ENCODE measurements around the gene PHKG1. TPM values are rescaled to one million over a fixed set of nuclear protein-coding genes. Genes with fewer than 3 reads are reported as not detected.

PHKG1 gene
- total and polyA plus RNA-seq, 2 of the 4 experiments (the other 2 are of a cell fraction) = 0.62 to 0.72 TPM

DNA sequence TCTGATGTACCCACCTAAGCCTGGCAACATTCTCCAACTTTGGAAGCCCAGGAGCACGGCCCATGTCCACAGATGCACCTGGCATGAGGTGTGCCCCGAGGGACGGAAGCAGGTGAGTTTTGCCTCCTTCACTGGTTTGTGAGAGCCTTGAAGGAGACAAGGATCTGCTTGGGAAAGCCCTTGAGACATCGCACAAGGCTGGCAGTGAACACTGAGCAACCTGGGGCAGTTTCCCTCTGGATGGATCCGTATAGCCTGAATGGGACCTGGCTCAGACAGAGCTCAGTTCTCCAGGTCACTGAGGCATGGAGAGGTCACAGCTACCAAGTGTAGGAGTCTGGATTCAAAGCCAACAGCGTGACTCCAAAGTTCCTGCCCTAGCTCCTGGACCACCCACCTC, 32.2 kb upstream of the PHKG1 start:
- no peak for TF ChIP-seq POLR2A (IDR thresholded peaks at IDR 0.05; ENCODE audit: low read depth, low read length)
- TF ChIP-seq NFE2L2 (IDR thresholded peaks at IDR 0.05; ENCODE audit: low read depth, low read length) = no peak
- TF ChIP-seq RAD21 (IDR thresholded peaks at IDR 0.05; ENCODE audit: low read length) = no peak
- TF ChIP-seq FOS (IDR thresholded peaks at IDR 0.05; ENCODE audit: low read depth, low read length) = no peak
- no peak for TF ChIP-seq SMC3 (IDR thresholded peaks at IDR 0.05; ENCODE audit: low read depth, low read length)
- no peak for TF ChIP-seq RFX5 (IDR thresholded peaks at IDR 0.05; ENCODE audit: low read depth, low read length)
- TF ChIP-seq MXI1 (IDR thresholded peaks at IDR 0.05; ENCODE audit: borderline replicate concordance, low read depth, low read length) = no peak
- no peak for TF ChIP-seq MAZ (IDR thresholded peaks at IDR 0.05; ENCODE audit: borderline replicate concordance, low read depth, low read length)
- TF ChIP-seq RCOR1 (IDR thresholded peaks at IDR 0.05; ENCODE audit: insufficient replicate concordance, low read length) = no peak
- TF ChIP-seq, protein P1, sequence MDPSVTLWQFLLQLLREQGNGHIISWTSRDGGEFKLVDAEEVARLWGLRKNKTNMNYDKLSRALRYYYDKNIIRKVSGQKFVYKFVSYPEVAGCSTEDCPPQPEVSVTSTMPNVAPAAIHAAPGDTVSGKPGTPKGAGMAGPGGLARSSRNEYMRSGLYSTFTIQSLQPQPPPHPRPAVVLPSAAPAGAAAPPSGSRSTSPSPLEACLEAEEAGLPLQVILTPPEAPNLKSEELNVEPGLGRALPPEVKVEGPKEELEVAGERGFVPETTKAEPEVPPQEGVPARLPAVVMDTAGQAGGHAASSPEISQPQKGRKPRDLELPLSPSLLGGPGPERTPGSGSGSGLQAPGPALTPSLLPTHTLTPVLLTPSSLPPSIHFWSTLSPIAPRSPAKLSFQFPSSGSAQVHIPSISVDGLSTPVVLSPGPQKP (IDR thresholded peaks at IDR 0.05; ENCODE audit: borderline replicate concordance, low read depth, low read length) = no peak
- no peak for TF ChIP-seq CTCF (conservative IDR thresholded peaks at IDR 0.05; ENCODE audit: low read depth, low read length)
- no peak for TF ChIP-seq CHD1 (IDR thresholded peaks at IDR 0.05; ENCODE audit: low read depth, low read length)
- no peak for TF ChIP-seq MAFK (IDR thresholded peaks at IDR 0.05; ENCODE audit: low read depth, low read length)
- ATAC-seq (ENCODE audit: low read depth) = no peak
- dilution Hi-C loops (cut with HindIII; ENCODE audit: low sequenced_read_pairs, unreplicated experiment) = no loop called here

More for the DNA sequence above, 32.2 kb upstream of the PHKG1 start:
- Histone ChIP-seq H4K91ac (ENCODE audit: insufficient read depth, low read depth, low read length) (no peak overlapping the region), H2BK120ac (ENCODE audit: low read depth, low read length) (no peak overlapping the region), H3K27me3 (ENCODE audit: control insufficient read depth, insufficient read depth, low read length) (no peaks in the 10 kb centered on the region), H3K14ac (replicated peaks; ENCODE audit: low read depth, low read length) (no peak overlapping the region), H3K4me1 (ENCODE audit: control insufficient read depth, insufficient read depth, low read length) (no peaks in the 10 kb centered on the region), H3K4ac (ENCODE audit: low read depth, low read length) (no peak overlapping the region), H2BK15ac (ENCODE audit: low read depth, low read length) (no peak overlapping the region), H3K23ac (ENCODE audit: low read depth, low read length) (no peak overlapping the region), H4K8ac (ENCODE audit: low read depth in 2 of 2, low read length in 2 of 2) (no peak overlapping the region), H2AK9ac (replicated peaks; ENCODE audit: low read depth, low read length, poor library complexity) (no peak overlapping the region), H3K9ac (ENCODE audit: low read depth, low read length) (no peak overlapping the region), H3K27ac (ENCODE audit: insufficient read depth, low read length) (no peak overlapping the region), H3K4me2 (ENCODE audit: low read depth, low read length) (no peak overlapping the region), H3K9me1 (ENCODE audit: insufficient read depth, low read length) (no peaks in the 10 kb centered on the region), H2BK20ac (ENCODE audit: low read depth, low read length) (no peak overlapping the region), H4K5ac (ENCODE audit: low read depth, low read length) (no peak overlapping the region), H3K56ac (ENCODE audit: extremely low read depth, insufficient read depth, low read length) (no peak overlapping the region), H3K9me3 (ENCODE audit: control insufficient read depth, insufficient read depth, low read length) (no peaks in the 10 kb centered on the region), H3K36me3 (ENCODE audit: control insufficient read depth, insufficient read depth, low read length) (no peaks in the 10 kb centered on the region), H3K79me1 (ENCODE audit: low read depth in 1 of 2, low read length in 2 of 2) (no peaks in the 10 kb centered on the region), H3K4me3 (ENCODE audit: insufficient read depth, low read depth, low read length) (no peak overlapping the region), H4K20me1 (ENCODE audit: insufficient read depth, low read length) (no peaks in the 10 kb centered on the region), H2AFZ (replicated peaks; ENCODE audit: low read length, poor library complexity) (no peak overlapping the region), H2AK5ac (ENCODE audit: low read depth, low read length) (no peak overlapping the region), H3K18ac (ENCODE audit: low read depth, low read length) (no peak overlapping the region), H2BK5ac (ENCODE audit: low read depth, low read length, poor library complexity, severe bottlenecking) (no peak overlapping the region)
- ChIA-PET CTCF (no interaction called here), POLR2A (ENCODE audit: unreplicated experiment) (no interaction called here)
- WGBS, 2 experiments (ENCODE audit: extremely low coverage in 2 of 2, insufficient read length in 1 of 2) = 61% methylated on average over 3 of the region's 6 CpGs; no CpG with 5 or more reads in 1 of the 2 experiments
- in situ Hi-C loops (cut with MboI; ENCODE audit: low sequenced_read_pairs) (no loop called here), intact Hi-C loops (cut with micrococcal nuclease) (no loop called here)
- BruUV-seq (replicated peaks) = no TSS peak
- DNase-seq = no peak
